NCI-H748 (cell line): Measurements from ENCODE around the gene SAC3D1.

Experiments
- DNase-seq: peaks from one replicate; lab custom pipeline; 2025; ENCODE audit not compliant: unreplicated experiment; lab: John Stamatoyannopoulos, UW

The SAC3D1 gene

DNA sequence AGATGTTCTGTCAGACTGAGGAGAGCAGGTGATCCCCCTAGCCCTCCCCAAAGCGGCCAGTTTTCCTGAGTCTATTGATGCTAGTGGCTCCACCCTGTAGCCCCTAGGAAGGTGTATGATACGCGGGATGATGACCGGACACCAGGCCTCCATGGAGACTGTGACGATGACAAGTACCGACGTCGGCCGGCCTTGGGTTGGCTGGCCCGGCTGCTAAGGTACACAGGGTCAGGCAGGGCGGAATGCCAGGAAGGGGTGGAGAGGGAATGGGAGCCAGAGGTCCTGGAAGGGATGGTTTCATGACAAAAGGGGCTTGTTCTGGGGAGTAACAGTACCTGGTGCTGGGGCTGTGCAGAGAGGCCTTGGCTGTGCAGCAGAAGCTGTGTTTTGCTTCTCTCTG is 46.2 kb downstream of the SAC3D1 start:
- no peak for DNase-seq

GRCh38 chr11:65087827-65088226 is 46.8 kb downstream of the SAC3D1 start:
- no peak for DNase-seq

DNA sequence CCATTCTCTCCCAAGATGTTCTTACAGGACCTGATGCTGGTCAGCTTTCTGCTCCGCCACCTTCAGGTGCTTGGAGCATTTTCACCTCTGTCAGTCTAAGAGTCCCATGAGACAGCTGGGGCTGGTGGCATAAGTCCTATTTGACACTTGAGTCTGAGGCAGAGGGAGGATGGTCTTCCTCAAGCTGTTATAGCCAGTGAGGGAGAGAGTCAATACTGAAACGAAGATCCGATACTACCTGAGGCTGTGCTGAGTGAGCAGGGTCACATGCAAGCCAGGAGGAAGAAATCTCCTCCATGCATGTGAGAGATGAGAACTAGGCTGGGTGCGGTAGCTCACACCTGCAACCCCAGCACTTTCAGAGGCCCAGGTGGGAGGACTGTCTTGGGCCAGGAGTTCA is 48.6 kb downstream of the SAC3D1 start:
- DNase-seq, result no peak

GRCh38 chr11:65090628-65091027 is 49.6 kb downstream of the SAC3D1 start:
- no peak for DNase-seq
